Stimulated activated naive B cell treated with anti-CD40 and anti-IgM and Interleukin-4, amounts not matched to agents 10 μg/mL and 1 μg/mL and 100 μg/mL, for 72 hours (primary cell): ENCODE data around the gene ANO3.

ENCODE experiments used
- ATAC-seq, 2 donors: fragments of 150-1000 bp; cut with Tn5 transposase; replicated peaks; 2 replicates each; pipeline ENCODE4 v1.10.0; 2021; ENCODE audit warnings: moderate library complexity in 1 of 2
- DNase-seq: peaks from one replicate; pipeline ENCODE4 v3.0.0; 2021
- H3K27ac Mint-ChIP-seq: one replicate; pipeline ENCODE4 v1.8.0; 2022; ENCODE audit warnings: mild to moderate bottlenecking, mixed read lengths
- H3K27me3 Mint-ChIP-seq, 2 donors: one replicate each; pipeline ENCODE4 v1.8.0; 2022; ENCODE audit warnings: mixed read lengths in 2 of 2
- H3K36me3 Mint-ChIP-seq, 2 donors: one replicate each; pipeline ENCODE4 v1.8.0; 2022; ENCODE audit warnings: mixed read lengths in 2 of 2, mild to moderate bottlenecking in 1 of 2
- H3K4me1 Mint-ChIP-seq, 2 donors: one replicate each; pipeline ENCODE4 v1.8.0; 2022; ENCODE audit warnings: mixed read lengths in 2 of 2, mild to moderate bottlenecking in 1 of 2
- H3K4me3 Mint-ChIP-seq, 2 donors: one replicate each; pipeline ENCODE4 v1.8.0; 2022; ENCODE audit warnings: mild to moderate bottlenecking in 2 of 2, mixed read lengths in 2 of 2, moderate library complexity in 1 of 2
- H3K9me3 Mint-ChIP-seq, 2 donors: one replicate each; pipeline ENCODE4 v1.8.0; 2022; ENCODE audit warnings: mixed read lengths in 2 of 2, mild to moderate bottlenecking in 1 of 2

Gene ANO3

GRCh38 chr11:26696330-26696729, 364.4 kb downstream of the ANO3 start:
- Mint-ChIP-seq H3K4me3 (no peak overlapping the region), H3K4me1 (no peaks in the 10 kb centered on the region), H3K36me3 (no peaks in the 10 kb centered on the region), H3K27me3 (no peaks in the 10 kb centered on the region), H3K27ac (no peak overlapping the region), H3K9me3 (no peaks in the 10 kb centered on the region)
- no peak for DNase-seq
- ATAC-seq: no peak

- no peaks in the 10 kb centered on the region for H3K27me3 Mint-ChIP-seq
- DNase-seq (no peak), ATAC-seq (no peak)
- no peaks in the 10 kb centered on the region for H3K4me1 Mint-ChIP-seq
- H3K4me3 Mint-ChIP-seq: no peak overlapping the region
- no peak overlapping the region for H3K27ac Mint-ChIP-seq
- no peaks in the 10 kb centered on the region for H3K9me3 Mint-ChIP-seq
- no peaks in the 10 kb centered on the region for H3K36me3 Mint-ChIP-seq
Observed at GRCh38 chr11:26698224-26698623, 366.3 kb downstream of the ANO3 start.

GRCh38 chr11:26700574-26701235, 368.8 kb downstream of the ANO3 start:
- Mint-ChIP-seq H3K36me3 (no peaks in the 10 kb centered on the region), H3K27ac (no peak overlapping the region), H3K4me1 (no peaks in the 10 kb centered on the region), H3K27me3 (no peaks in the 10 kb centered on the region), H3K9me3 (no peaks in the 10 kb centered on the region), H3K4me3 (no peak overlapping the region)
- ATAC-seq (no peak), DNase-seq (no peak)

GRCh38 chr11:26702406-26702805, 370.5 kb downstream of the ANO3 start:
- ATAC-seq: no peak
- Mint-ChIP-seq H3K27me3 (no peaks in the 10 kb centered on the region), H3K4me1 (no peaks in the 10 kb centered on the region)

GRCh38 chr11:26703411-26704191, 371.7 kb downstream of the ANO3 start:
- H3K27ac Mint-ChIP-seq: no peak overlapping the region
- DNase-seq (no peak), ATAC-seq (no peak)
- no peaks in the 10 kb centered on the region for H3K36me3 Mint-ChIP-seq
- no peak overlapping the region for H3K4me3 Mint-ChIP-seq
- no peaks in the 10 kb centered on the region for H3K9me3 Mint-ChIP-seq
- no peaks in the 10 kb centered on the region for H3K27me3 Mint-ChIP-seq
- no peaks in the 10 kb centered on the region for H3K4me1 Mint-ChIP-seq

More at GRCh38 chr11:26702406-26702805, 370.5 kb downstream of the ANO3 start:
- Mint-ChIP-seq H3K9me3 (no peaks in the 10 kb centered on the region), H3K27ac (no peak overlapping the region), H3K36me3 (no peaks in the 10 kb centered on the region), H3K4me3 (no peak overlapping the region)
- DNase-seq: no peak

- Mint-ChIP-seq H3K9me3 (no peaks in the 10 kb centered on the region), H3K36me3 (no peaks in the 10 kb centered on the region), H3K27ac (no peak overlapping the region), H3K27me3 (no peaks in the 10 kb centered on the region), H3K4me1 (no peaks in the 10 kb centered on the region), H3K4me3 (no peak overlapping the region)
- DNase-seq (no peak), ATAC-seq (no peak)
Observed at GRCh38 chr11:26704249-26704648, 372.3 kb downstream of the ANO3 start.

GRCh38 chr11:26706181-26706580, 374.3 kb downstream of the ANO3 start:
- Mint-ChIP-seq H3K27me3 (no peaks in the 10 kb centered on the region), H3K4me3 (no peak overlapping the region), H3K9me3 (no peaks in the 10 kb centered on the region), H3K27ac (no peak overlapping the region), H3K4me1 (no peaks in the 10 kb centered on the region), H3K36me3 (no peaks in the 10 kb centered on the region)
- DNase-seq: no peak
- ATAC-seq: no peak

- Mint-ChIP-seq H3K27ac (no peak overlapping the region), H3K27me3 (no peaks in the 10 kb centered on the region)
Observed at GRCh38 chr11:26708736-26709456, 377.0 kb downstream of the ANO3 start.

GRCh38 chr11:26710489-26710888, 378.6 kb downstream of the ANO3 start:
- Mint-ChIP-seq H3K27me3 (no peaks in the 10 kb centered on the region), H3K4me3 (no peak overlapping the region), H3K36me3 (no peaks in the 10 kb centered on the region), H3K9me3 (no peaks in the 10 kb centered on the region), H3K27ac (no peak overlapping the region), H3K4me1 (no peaks in the 10 kb centered on the region)
- no peak for ATAC-seq
- no peak for DNase-seq

More at GRCh38 chr11:26708736-26709456, 377.0 kb downstream of the ANO3 start:
- H3K9me3 Mint-ChIP-seq: no peaks in the 10 kb centered on the region
- ATAC-seq: no peak
- no peak for DNase-seq
- H3K4me1 Mint-ChIP-seq: no peaks in the 10 kb centered on the region
- H3K4me3 Mint-ChIP-seq: no peak overlapping the region
- no peaks in the 10 kb centered on the region for H3K36me3 Mint-ChIP-seq

GRCh38 chr11:26712497-26712896, 380.6 kb downstream of the ANO3 start:
- ATAC-seq (no peak), DNase-seq (no peak)
- H3K27ac Mint-ChIP-seq: no peak overlapping the region
- no peaks in the 10 kb centered on the region for H3K27me3 Mint-ChIP-seq
- H3K36me3 Mint-ChIP-seq: no peaks in the 10 kb centered on the region
- no peaks in the 10 kb centered on the region for H3K9me3 Mint-ChIP-seq
- no peak overlapping the region for H3K4me3 Mint-ChIP-seq
- H3K4me1 Mint-ChIP-seq: no peaks in the 10 kb centered on the region
